Mesothelial cell of epicardium (in vitro differentiated cells): ENCODE data around the gene THSD4. TPM values are rescaled to one million over a fixed set of nuclear protein-coding genes. Genes with fewer than 3 reads are reported as not detected.

Experiments used
- DNase-seq, 2 experiments: peaks; one replicate each; pipeline ENCODE4 v3.0.0; 2021; ENCODE audit warnings: low spot score in 2 of 2; ENCODE audit not compliant: unreplicated experiment in 2 of 2
- H3K27ac Mint-ChIP-seq: 2 replicates; pipeline ENCODE4 v1.8.0; 2021; ENCODE audit warnings: mixed read lengths
- H3K27me3 Mint-ChIP-seq: 2 replicates; pipeline ENCODE4 v1.8.0; 2021; ENCODE audit warnings: low read depth, mixed read lengths
- H3K36me3 Mint-ChIP-seq: 2 replicates; pipeline ENCODE4 v1.8.0; 2021; ENCODE audit warnings: mixed read lengths
- H3K4me1 Mint-ChIP-seq: 2 replicates; pipeline ENCODE4 v1.8.0; 2021; ENCODE audit warnings: mixed read lengths
- H3K4me3 Mint-ChIP-seq: 2 replicates; pipeline ENCODE4 v1.8.0; 2021; ENCODE audit warnings: mild to moderate bottlenecking, moderate library complexity, mixed read lengths
- H3K9me3 Mint-ChIP-seq: 2 replicates; pipeline ENCODE4 v1.8.0; 2021; ENCODE audit warnings: mixed read lengths
- total RNA-seq: library from RNA; stranded (reverse); gene quantifications from 3 replicates; pipeline ENCODE4 v1.2.1, GENCODE V29; 2021
- TF ChIP-seq, protein P1 (sequence below): fragments of 200-600 bp; sonication (generic); IDR thresholded peaks from one replicate; pipeline ENCODE4 v1.5.0; 2021; ENCODE audit warnings: antibody characterized with exemption; ENCODE audit not compliant: unreplicated experiment

Gene THSD4
- total RNA-seq, 1 donor from 2014 or later: 93.9 TPM

DNA sequence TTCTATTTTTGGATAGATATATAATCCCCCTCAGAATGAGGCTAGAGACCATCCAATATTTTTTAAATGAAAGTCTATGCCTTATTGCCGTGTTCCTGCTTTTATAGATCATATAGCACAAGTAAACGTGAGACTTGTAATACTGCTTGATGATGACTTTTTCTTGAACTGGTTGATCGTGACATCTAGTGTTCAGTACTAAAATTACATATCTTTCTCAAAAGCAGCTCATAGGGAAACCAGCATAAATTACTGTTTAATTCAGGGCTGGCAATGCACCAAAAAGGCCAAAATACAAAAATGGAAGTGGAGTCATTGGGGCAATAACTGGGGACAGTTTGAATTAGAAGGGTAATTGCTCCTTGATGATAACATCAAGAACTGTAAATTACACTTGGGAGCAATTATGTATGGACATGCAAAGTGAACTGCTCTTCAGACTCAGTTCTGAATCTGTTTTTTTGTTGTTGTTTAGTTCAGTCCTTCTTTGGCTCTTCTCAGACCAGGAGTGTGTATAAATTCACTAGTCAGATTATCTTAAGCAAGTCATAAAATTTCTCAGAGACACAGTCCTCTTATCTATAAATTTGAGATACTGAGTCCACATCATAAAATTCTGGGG is 325.3 kb downstream of the THSD4 start:
- TF ChIP-seq, protein P1, sequence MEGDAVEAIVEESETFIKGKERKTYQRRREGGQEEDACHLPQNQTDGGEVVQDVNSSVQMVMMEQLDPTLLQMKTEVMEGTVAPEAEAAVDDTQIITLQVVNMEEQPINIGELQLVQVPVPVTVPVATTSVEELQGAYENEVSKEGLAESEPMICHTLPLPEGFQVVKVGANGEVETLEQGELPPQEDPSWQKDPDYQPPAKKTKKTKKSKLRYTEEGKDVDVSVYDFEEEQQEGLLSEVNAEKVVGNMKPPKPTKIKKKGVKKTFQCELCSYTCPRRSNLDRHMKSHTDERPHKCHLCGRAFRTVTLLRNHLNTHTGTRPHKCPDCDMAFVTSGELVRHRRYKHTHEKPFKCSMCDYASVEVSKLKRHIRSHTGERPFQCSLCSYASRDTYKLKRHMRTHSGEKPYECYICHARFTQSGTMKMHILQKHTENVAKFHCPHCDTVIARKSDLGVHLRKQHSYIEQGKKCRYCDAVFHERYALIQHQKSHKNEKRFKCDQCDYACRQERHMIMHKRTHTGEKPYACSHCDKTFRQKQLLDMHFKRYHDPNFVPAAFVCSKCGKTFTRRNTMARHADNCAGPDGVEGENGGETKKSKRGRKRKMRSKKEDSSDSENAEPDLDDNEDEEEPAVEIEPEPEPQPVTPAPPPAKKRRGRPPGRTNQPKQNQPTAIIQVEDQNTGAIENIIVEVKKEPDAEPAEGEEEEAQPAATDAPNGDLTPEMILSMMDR: peak; percentile 63
- no peak for DNase-seq
- H3K27me3 Mint-ChIP-seq: no peaks in the 10 kb centered on the region
- no peak overlapping the region for H3K4me3 Mint-ChIP-seq
- peaks cover 9% of the 10 kb centered on the region for H3K36me3 Mint-ChIP-seq
- H3K27ac Mint-ChIP-seq: peak overlapping the region; percentile 64
- H3K9me3 Mint-ChIP-seq: peaks cover 12% of the 10 kb centered on the region
- H3K4me1 Mint-ChIP-seq: peaks cover 42% of the 10 kb centered on the region

DNA sequence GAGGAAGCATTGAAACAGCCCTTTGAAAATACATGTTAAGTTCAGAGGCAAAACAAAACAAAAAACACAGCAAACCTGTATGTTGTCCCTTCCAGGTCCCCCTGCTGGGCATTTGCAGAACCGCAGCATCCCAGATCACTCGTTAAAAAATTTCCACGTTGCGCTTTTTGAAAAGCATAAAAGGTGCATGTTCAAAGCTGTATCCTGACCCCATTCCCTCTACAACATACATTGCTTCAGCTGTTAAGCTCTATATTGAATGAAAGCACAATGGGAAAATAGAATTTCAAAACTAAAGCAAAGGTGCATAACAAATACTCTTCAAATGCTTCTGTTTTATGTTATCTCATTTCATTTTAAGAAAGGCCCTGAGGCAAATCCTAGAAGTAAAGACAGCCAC is 328.3 kb downstream of the THSD4 start:
- Mint-ChIP-seq H3K9me3 (no peaks in the 10 kb centered on the region), H3K27ac (no peak overlapping the region), H3K4me1 (peaks cover 32% of the 10 kb centered on the region), H3K27me3 (no peaks in the 10 kb centered on the region), H3K4me3 (no peak overlapping the region), H3K36me3 (no peaks in the 10 kb centered on the region)
- peak; percentile 46 to 76 for DNase-seq
- TF ChIP-seq, protein P1: peak; percentile 98

- no peak overlapping the region for H3K27ac Mint-ChIP-seq
Observed at GRCh38 chr15:71444032-71444810, 328.9 kb downstream of the THSD4 start.

DNA sequence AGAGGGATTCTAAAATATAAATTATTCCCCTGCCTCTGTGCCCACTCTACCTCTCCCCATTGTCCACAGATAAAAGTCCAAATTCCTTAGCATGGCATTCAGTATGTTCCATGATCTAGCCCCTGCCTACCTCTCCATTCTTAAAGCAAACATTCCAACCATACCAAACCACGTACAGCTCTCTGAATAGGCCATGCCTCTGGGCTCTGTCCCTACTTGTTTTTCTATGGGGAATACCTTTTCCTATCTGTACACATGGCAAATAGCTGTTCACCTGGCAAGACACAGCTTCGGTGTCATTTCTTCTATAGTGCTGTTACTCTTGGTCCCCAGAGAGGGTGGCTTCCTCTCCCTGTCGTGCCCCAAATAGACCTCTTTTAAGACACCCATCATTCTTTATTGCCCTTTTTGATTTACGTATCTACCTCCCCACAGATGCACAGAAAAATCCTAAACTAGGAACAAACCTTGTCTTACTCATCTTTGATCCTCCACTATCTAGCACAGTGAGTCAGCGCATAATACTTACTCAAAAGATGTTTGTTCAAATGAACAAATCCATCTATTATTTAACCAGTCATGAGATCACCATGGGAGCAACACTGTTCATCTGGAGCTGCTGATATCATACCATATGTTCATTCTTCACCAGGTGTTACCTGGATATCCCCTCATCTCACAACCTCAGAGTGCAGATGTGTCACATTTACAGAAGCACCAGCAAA is 329.8 kb downstream of the THSD4 start:
- Mint-ChIP-seq H3K27ac (no peak overlapping the region), H3K9me3 (no peaks in the 10 kb centered on the region)

More at GRCh38 chr15:71444032-71444810, 328.9 kb downstream of the THSD4 start:
- H3K36me3 Mint-ChIP-seq: no peaks in the 10 kb centered on the region
- TF ChIP-seq, protein P1: no peak
- no peak for DNase-seq
- no peaks in the 10 kb centered on the region for H3K9me3 Mint-ChIP-seq
- H3K4me1 Mint-ChIP-seq: peaks cover 30% of the 10 kb centered on the region
- no peaks in the 10 kb centered on the region for H3K27me3 Mint-ChIP-seq
- no peak overlapping the region for H3K4me3 Mint-ChIP-seq

More for the DNA sequence above, 329.8 kb downstream of the THSD4 start:
- Mint-ChIP-seq H3K27me3 (no peaks in the 10 kb centered on the region), H3K36me3 (no peaks in the 10 kb centered on the region), H3K4me1 (peaks cover 29% of the 10 kb centered on the region), H3K4me3 (no peak overlapping the region)
- DNase-seq: no peak
- TF ChIP-seq, protein P1: no peak
